H1 (cell line): ENCODE results near the gene DNASE1L1. TPM values are rescaled to one million over a fixed set of nuclear protein-coding genes. Genes with fewer than 3 reads are reported as not detected.

Source experiments
- CTCF ChIA-PET: fragments of 300-600 bp; sonication (Branson Sonifier 250); formaldehyde crosslinking; loops from one replicate; lab custom pipeline; 2021; ENCODE audit not compliant: partially characterized antibody; lab: Charles Lee
- POLR2A ChIA-PET: fragments of 300-600 bp; sonication (Branson Sonifier 250); formaldehyde crosslinking; loops from one replicate; lab custom pipeline; 2021; ENCODE audit warnings: inconsistent platforms; ENCODE audit not compliant: partially characterized antibody; lab: Charles Lee
- DNase-seq, 2 experiments: peaks; one replicate each; pipeline versions ENCODE4 v3.0.0 to v3.0.0-alpha.2; 2010 to 2022; ENCODE audit warnings: low spot score in 2 of 2, low read depth in 1 of 2, mixed read lengths in 1 of 2
- FAIRE-seq: peaks from 2 replicates; lab custom pipeline; 2011; peaks lifted over from hg19 to GRCh38; lab: Jason Lieb, UNC
- H2AFZ ChIP-seq: 2 replicates; pipeline ENCODE4 v1.8.1; 2012; ENCODE audit warnings: low read length, inconsistent platforms
- H2AK5ac ChIP-seq: 2 replicates; pipeline ENCODE4 v1.6.1; 2013; ENCODE audit warnings: low read depth, low read length
- H2BK120ac ChIP-seq: replicated peaks from 2 replicates; pipeline ENCODE3; 2013; ENCODE audit warnings: low read depth, low read length, inconsistent platforms
- H2BK12ac ChIP-seq: 2 replicates; pipeline ENCODE4 v1.6.1; 2013; ENCODE audit warnings: low read depth, low read length
- H2BK15ac ChIP-seq: 2 replicates; pipeline ENCODE4 v1.6.1; 2013; ENCODE audit warnings: low read length
- H2BK20ac ChIP-seq: 2 replicates; pipeline ENCODE4 v1.6.1; 2013; ENCODE audit warnings: low read length
- H2BK5ac ChIP-seq: 2 replicates; pipeline ENCODE4 v1.6.1; 2013; ENCODE audit warnings: low read depth, low read length
- H3K14ac ChIP-seq: 2 replicates; pipeline ENCODE4 v1.6.1; 2013; ENCODE audit warnings: inconsistent platforms; ENCODE audit not compliant: insufficient read length
- H3K18ac ChIP-seq: 2 replicates; pipeline ENCODE4 v1.6.1; 2013; ENCODE audit warnings: low read length; ENCODE audit errors: extremely low read depth
- H3K23ac ChIP-seq: 2 replicates; pipeline ENCODE4 v1.6.1; 2013; ENCODE audit warnings: inconsistent platforms; ENCODE audit not compliant: insufficient read length
- H3K23me2 ChIP-seq: 2 replicates; pipeline ENCODE4 v1.6.1; 2013; ENCODE audit warnings: low read depth, low read length
- H3K27ac ChIP-seq: 2 replicates; pipeline ENCODE4 v1.6.1; 2011; ENCODE audit warnings: low read depth, low read length, inconsistent platforms
- H3K27me3 ChIP-seq, 4 experiments: replicated peaks in 1 of 4; 1 replicate in 1 of 4; 2 replicates in 3 of 4; pipeline versions ENCODE4 v1.6.1 to v1.8.1; 2011 to 2013; ENCODE audit warnings: low read length in 3 of 4, mild to moderate bottlenecking in 3 of 4, inconsistent platforms in 2 of 4, mixed read lengths in 2 of 4, moderate library complexity in 1 of 4; ENCODE audit not compliant: control insufficient read depth in 3 of 4, insufficient read depth in 3 of 4; ENCODE audit errors: extremely low read depth in 1 of 4
- H3K36me3 ChIP-seq, 4 experiments: 2 replicates each; pipeline versions ENCODE4 v1.6.1 to v1.8.1; 2011 to 2013; ENCODE audit warnings: mild to moderate bottlenecking in 4 of 4, low read length in 3 of 4, moderate library complexity in 2 of 4, control low read depth in 1 of 4, inconsistent platforms in 1 of 4; ENCODE audit not compliant: insufficient read depth in 4 of 4, control insufficient read depth in 2 of 4
- H3K4ac ChIP-seq: replicated peaks from 2 replicates; pipeline ENCODE3; 2013; ENCODE audit warnings: low read length, low read depth, mixed read lengths, inconsistent platforms; ENCODE audit not compliant: insufficient read length
- H3K4me1 ChIP-seq, 4 experiments: replicated peaks in 1 of 4; 1 replicate in 1 of 4; 2 replicates in 3 of 4; pipeline versions ENCODE4 v1.6.1 to v1.8.1; 2011 to 2013; ENCODE audit warnings: low read length in 3 of 4, inconsistent platforms in 2 of 4, mixed read lengths in 1 of 4; ENCODE audit not compliant: insufficient read depth in 4 of 4, control insufficient read depth in 3 of 4
- H3K4me2 ChIP-seq, 2 experiments: 2 replicates each; pipeline versions ENCODE4 v1.6.1 to v1.8.1; 2011 to 2013; ENCODE audit warnings: low read depth in 2 of 2, low read length in 2 of 2, control low read depth in 1 of 2, inconsistent platforms in 1 of 2, mild to moderate bottlenecking in 1 of 2; ENCODE audit not compliant: insufficient read depth in 1 of 2
- H3K4me3 ChIP-seq, 4 experiments: fragments of 200-600, 300-600 bp in 1 of 4; sonication (generic), shearing (Covaris generic), sonication (Bioruptor Twin) in 1 of 4; 2 replicates each; pipeline versions ENCODE4 v1.5.1 to v1.8.1; 2011 to 2016; ENCODE audit warnings: low read length in 4 of 4, low read depth in 3 of 4, control low read depth in 2 of 4, inconsistent platforms in 2 of 4, mild to moderate bottlenecking in 2 of 4, mixed read lengths in 1 of 4, moderate library complexity in 1 of 4; ENCODE audit not compliant: insufficient read depth in 2 of 4; ENCODE audit errors: extremely low read depth in 1 of 4
- H3K56ac ChIP-seq: replicated peaks from 2 replicates; pipeline ENCODE3; 2013; ENCODE audit warnings: low read depth, mild to moderate bottlenecking, mixed read lengths, low read length, inconsistent platforms; ENCODE audit not compliant: insufficient read length
- H3K79me1 ChIP-seq: 2 replicates; pipeline ENCODE4 v1.6.1; 2013; ENCODE audit warnings: low read depth, low read length, control low read depth
- H3K79me2 ChIP-seq, 2 experiments: 2 replicates each; pipeline versions ENCODE4 v1.6.1 to v1.8.1; 2012 to 2013; ENCODE audit warnings: low read length in 2 of 2, mild to moderate bottlenecking in 2 of 2, inconsistent platforms in 1 of 2; ENCODE audit not compliant: insufficient read depth in 2 of 2, control insufficient read depth in 1 of 2
- H3K9ac ChIP-seq, 4 experiments: replicated peaks in 1 of 4; 1 replicate in 1 of 4; 2 replicates in 3 of 4; pipeline versions ENCODE4 v1.6.1 to v1.8.1; 2011 to 2013; ENCODE audit warnings: low read depth in 3 of 4, low read length in 3 of 4, control low read depth in 2 of 4, mild to moderate bottlenecking in 2 of 4, moderate library complexity in 2 of 4, inconsistent platforms in 1 of 4; ENCODE audit errors: extremely low read depth in 1 of 4
- H3K9me3 ChIP-seq, 2 experiments: 2 replicates each; pipeline versions ENCODE4 v1.6.1 to v1.8.1; 2012 to 2013; ENCODE audit warnings: mild to moderate bottlenecking in 2 of 2, moderate library complexity in 2 of 2, control low read depth in 1 of 2, inconsistent platforms in 1 of 2, low read depth in 1 of 2, low read length in 1 of 2, mixed read lengths in 1 of 2; ENCODE audit not compliant: insufficient read depth in 2 of 2
- H4K20me1 ChIP-seq, 2 experiments: replicated peaks in 1 of 2; 2 replicates each; pipeline versions ENCODE3 to v1.8.1; 2011 to 2013; ENCODE audit warnings: inconsistent platforms in 2 of 2, low read length in 2 of 2, mild to moderate bottlenecking in 1 of 2; ENCODE audit not compliant: insufficient read depth in 2 of 2, control insufficient read depth in 1 of 2
- H4K5ac ChIP-seq: 2 replicates; pipeline ENCODE4 v1.6.1; 2013; ENCODE audit warnings: low read length, low read depth, mixed read lengths, inconsistent platforms; ENCODE audit not compliant: insufficient read length
- H4K8ac ChIP-seq: 2 replicates; pipeline ENCODE4 v1.8.0; 2013; ENCODE audit warnings: mild to moderate bottlenecking, moderate library complexity, low read length, inconsistent platforms; ENCODE audit not compliant: insufficient read depth; ENCODE audit errors: extremely low read depth
- H4K91ac ChIP-seq: replicated peaks from 2 replicates; pipeline ENCODE3; 2013; ENCODE audit warnings: low read length, mixed read lengths, inconsistent platforms; ENCODE audit not compliant: insufficient read length
- BACH1 ChIP-seq: IDR thresholded peaks from 2 replicates; pipeline ENCODE4 v1.6.1; 2012; ENCODE audit warnings: low read length, improper control_type of control experiment
- CTCF ChIP-seq, 3 experiments: IDR thresholded peaks; 1 replicate in 2 of 3; 2 replicates in 1 of 3; pipeline versions ENCODE4 v1.5.1 to v1.6.1; 2011; ENCODE audit warnings: low read length in 3 of 3, mild to moderate bottlenecking in 3 of 3, inconsistent platforms in 2 of 3, low read depth in 1 of 3, moderate library complexity in 1 of 3; ENCODE audit not compliant: insufficient read depth in 1 of 3; ENCODE audit errors: control extremely low read depth in 1 of 3
- HDAC6 ChIP-seq: IDR thresholded peaks from one replicate; pipeline ENCODE4 v1.7.1; 2012; ENCODE audit warnings: low read depth, mild to moderate bottlenecking, inconsistent platforms, low read length, moderate library complexity
- KDM5A ChIP-seq: fragments of 200-600 bp; IDR thresholded peaks from 2 replicates; pipeline ENCODE4 v1.7.1; 2012; ENCODE audit warnings: mild to moderate bottlenecking, low read length, inconsistent platforms, mixed read lengths
- WGBS, 2 experiments: shearing (Covaris generic) in 1 of 2; methylation state at CpG; one replicate each; pipeline versions ENCODE4 v1.1.6 to v1.1.7; 2013 to 2015; ENCODE audit warnings: low lambda C conversion rate in 2 of 2, mixed read lengths in 2 of 2, inconsistent platforms in 1 of 2, low coverage in 1 of 2, missing lambda C conversion rate in 1 of 2; ENCODE audit not compliant: insufficient replicate concordance in 2 of 2, insufficient coverage in 1 of 2, insufficient read length in 1 of 2; ENCODE audit errors: extremely low coverage in 1 of 2, missing lambda C conversion rate in 1 of 2; 5-methylcytosine and 5-hydroxymethylcytosine counted together
- polyA plus RNA-seq, 7 experiments: library from polyadenylated mRNA; depleted of rRNA in 3 of 7; stranded (reverse) in 5 of 7; unstranded in 2 of 7; fragments of >200 nt in 5 of 7; fragments of 200-250 nt in 2 of 7; gene quantifications; 1 replicate in 5 of 7; 2 replicates in 1 of 7; 4 replicates in 1 of 7; pipeline versions ENCODE4 v1.2.1 to v1.2.3, GENCODE V29; 2011 to 2013; ENCODE audit warnings: missing spikeins in 2 of 7, mixed read lengths in 2 of 7
- total RNA-seq: library from RNA; stranded (reverse); fragmentation: NEBNext Ultra II Directional; extraction: Animal tissue kit (Norgen Biotek cat#: 25700); gene quantifications from 2 replicates; pipeline ENCODE4 v1.2.1, GENCODE V29; 2021

The DNASE1L1 gene
- total and polyA plus RNA-seq, 2 of the 8 experiments (the other 6 are each of a cell fraction or from before 2014, with no cell fraction given): 8.7 to 30.0 TPM

GRCh38 chrX:154396973-154397887 lies 11.8 kb downstream of the DNASE1L1 start:
- Histone ChIP-seq H2BK20ac (no peak overlapping the region), H3K23me2 (peaks cover 6% of the 10 kb centered on the region; the same call in 1 of the 2 replicates), H4K5ac (peak overlapping the region; percentile 86), H3K9me3 (no peaks in the 10 kb centered on the region), H3K4me2 (peak overlapping the region; percentile 84 to 85), H3K36me3 (peaks cover 13 to 25% (median 19%) of the 10 kb centered on the region in 4 experiments), H3K27ac (peak overlapping the region; percentile 95), H2BK5ac (peak overlapping the region; percentile 75), H3K18ac (peak overlapping the region; percentile 71), H3K23ac (no peak overlapping the region), H3K56ac (peak overlapping the region; percentile 85), H2BK15ac (no peak overlapping the region), H3K79me2 (peaks cover 0 to 15% of the 10 kb centered on the region in 2 experiments; a peak in 2 of 4 replicates), H2BK12ac (no peak overlapping the region), H4K91ac (peak overlapping the region; percentile 77), H2AFZ (no peak overlapping the region), H3K14ac (no peak overlapping the region), H4K8ac (peak overlapping the region; percentile 95; the same call in 1 of the 2 replicates), H3K79me1 (no peaks in the 10 kb centered on the region), H3K27me3 (no peaks in the 10 kb centered on the region), H3K4ac (peak overlapping the region; percentile 69), H2AK5ac (0 out of 2 replicates have a peak overlapping the region, but pooled peaks have one; percentile 16), H4K20me1 (peaks cover 3 to 4% of the 10 kb centered on the region in 2 experiments), H3K4me3 (peak overlapping the region; percentile 82 to 99 (median 96)), H3K9ac (peak overlapping the region; percentile 50 to 99 (median 90)), H3K4me1 (peaks cover 0 to 6% (median 0%) of the 10 kb centered on the region in 4 experiments; a peak in 2 of 7 replicates), H2BK120ac (no peak overlapping the region)
- ChIA-PET CTCF (interaction anchor here (0.8 to 4.9 kb wide), 4 partner anchors 12 to 137 kb away, joined by 3 to 20 read pairs (median 6); partner anchors contain the start of genes DNASE1L1 and FLNA), POLR2A (interaction anchor here (0.6 to 8.4 kb wide), 36 partner anchors 12 to 322 kb away, joined by 3 to 124 read pairs (median 5); partner anchors contain the start of genes ATP6AP1, DNASE1L1, EMD and FAM3A)
- FAIRE-seq (no peak), DNase-seq (peak in 1 of 2 experiments; percentile 72)
- WGBS, 2 experiments: 6% methylated on average over 22 of the region's 53 CpGs; no CpG with 5 or more reads in 1 of the 2 experiments
- TF ChIP-seq BACH1 (no peak), KDM5A (no peak), HDAC6 (no peak), CTCF (IDR thresholded peaks at IDR 0.05; ENCODE audit: control extremely low read depth in 1 of 3, insufficient read depth in 1 of 3, low read depth in 1 of 3, low read length in 3 of 3) (no peak)
